HG02943 (cell line): Measurements from ENCODE around the gene TPO.

Source experiments
- ATAC-seq: cut with Tn5 transposase; IDR thresholded peaks from one replicate; pipeline ENCODE4 v1.9.1; 2021; ENCODE audit warnings: mild to moderate bottlenecking, low read depth, moderate library complexity; ENCODE audit not compliant: unreplicated experiment

Gene TPO

GRCh38 chr2:1518331-1518803 is 105.1 kb downstream of the TPO start:
- ATAC-seq, result no peak

- no peak for ATAC-seq
These were observed 105.7 kb downstream of the TPO start for GRCh38 chr2:1518867-1519530.

- no peak for ATAC-seq
These were observed 108.1 kb downstream of the TPO start for GRCh38 chr2:1521191-1521877.

- ATAC-seq, result no peak
These were observed 108.9 kb downstream of the TPO start for GRCh38 chr2:1521878-1522830.

GRCh38 chr2:1527153-1527992 is 114.1 kb downstream of the TPO start:
- ATAC-seq, result no peak

GRCh38 chr2:1528273-1529064 is 115.2 kb downstream of the TPO start:
- ATAC-seq, result no peak

- ATAC-seq, result no peak
These were observed 125.4 kb downstream of the TPO start for GRCh38 chr2:1538663-1539062.

- no peak for ATAC-seq
These were observed 126.2 kb downstream of the TPO start for GRCh38 chr2:1539441-1539840.

- no peak for ATAC-seq
These were observed 126.7 kb downstream of the TPO start for GRCh38 chr2:1539973-1540372.

GRCh38 chr2:1540481-1540880 is 127.2 kb downstream of the TPO start:
- no peak for ATAC-seq

- no peak for ATAC-seq
These were observed 127.8 kb downstream of the TPO start for GRCh38 chr2:1541040-1541439.

GRCh38 chr2:1541819-1542475 is 128.7 kb downstream of the TPO start:
- no peak for ATAC-seq

- no peak for ATAC-seq
These were observed 129.7 kb downstream of the TPO start for GRCh38 chr2:1542971-1543370.

GRCh38 chr2:1543776-1544477 is 130.7 kb downstream of the TPO start:
- ATAC-seq, result no peak

GRCh38 chr2:1544478-1545069 is 131.3 kb downstream of the TPO start:
- ATAC-seq, result no peak

- no peak for ATAC-seq
These were observed 132.8 kb downstream of the TPO start for GRCh38 chr2:1546023-1546591.

- no peak for ATAC-seq
These were observed 133.6 kb downstream of the TPO start for GRCh38 chr2:1546901-1547300.
